GM21576 (cell line): ENCODE results near the gene CCDC71L.
A peak's percentile ranks its signal among the peaks of the same experiment; 100 is the strongest.

Experiments
- ATAC-seq: cut with Tn5 transposase; IDR thresholded peaks from one replicate; pipeline ENCODE4 v1.9.1; 2021; ENCODE audit warnings: mild to moderate bottlenecking, moderate library complexity; ENCODE audit not compliant: unreplicated experiment

The CCDC71L gene

GRCh38 chr7:106659166-106659962 lies 1.6 kb downstream of the CCDC71L start:
- no peak for ATAC-seq

DNA sequence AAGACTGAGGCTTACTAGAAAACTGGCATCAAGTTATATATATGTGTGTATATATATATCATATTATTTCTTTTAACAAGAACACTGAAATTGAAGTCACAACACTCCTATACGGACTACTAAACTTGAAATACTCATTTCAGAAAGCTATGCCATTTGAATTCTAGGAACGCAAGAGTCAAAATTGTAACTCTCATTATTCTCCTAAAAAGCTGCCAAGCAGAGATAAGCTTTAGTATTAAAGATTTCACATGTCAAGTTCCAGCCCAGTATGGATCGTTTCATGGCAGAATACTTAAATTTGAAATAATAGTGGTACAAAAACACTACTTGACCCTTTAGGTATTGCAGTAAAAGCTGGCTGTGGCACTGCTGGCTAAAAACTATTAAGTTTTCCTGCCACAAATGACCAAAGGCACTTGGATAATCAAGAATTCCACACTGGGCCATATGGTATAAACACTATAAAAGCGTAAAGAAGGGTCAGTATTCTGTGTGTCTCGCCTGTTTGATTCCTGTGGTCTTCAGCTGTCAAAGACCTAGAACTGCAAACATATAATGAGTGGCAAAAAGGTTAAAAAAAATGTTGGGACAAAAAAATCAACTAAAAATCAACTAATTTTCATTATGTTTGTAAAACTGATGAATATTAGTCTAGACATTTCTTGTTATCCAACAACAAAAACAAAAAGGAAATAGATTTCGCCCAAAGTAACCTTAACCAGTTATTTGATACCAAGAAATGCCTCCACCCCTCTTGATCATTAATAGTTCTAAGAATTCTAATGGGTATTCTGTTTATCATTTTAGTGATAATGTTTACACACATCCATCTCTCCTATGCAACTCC lies 2.4 kb downstream of the CCDC71L start:
- ATAC-seq, result no peak

DNA sequence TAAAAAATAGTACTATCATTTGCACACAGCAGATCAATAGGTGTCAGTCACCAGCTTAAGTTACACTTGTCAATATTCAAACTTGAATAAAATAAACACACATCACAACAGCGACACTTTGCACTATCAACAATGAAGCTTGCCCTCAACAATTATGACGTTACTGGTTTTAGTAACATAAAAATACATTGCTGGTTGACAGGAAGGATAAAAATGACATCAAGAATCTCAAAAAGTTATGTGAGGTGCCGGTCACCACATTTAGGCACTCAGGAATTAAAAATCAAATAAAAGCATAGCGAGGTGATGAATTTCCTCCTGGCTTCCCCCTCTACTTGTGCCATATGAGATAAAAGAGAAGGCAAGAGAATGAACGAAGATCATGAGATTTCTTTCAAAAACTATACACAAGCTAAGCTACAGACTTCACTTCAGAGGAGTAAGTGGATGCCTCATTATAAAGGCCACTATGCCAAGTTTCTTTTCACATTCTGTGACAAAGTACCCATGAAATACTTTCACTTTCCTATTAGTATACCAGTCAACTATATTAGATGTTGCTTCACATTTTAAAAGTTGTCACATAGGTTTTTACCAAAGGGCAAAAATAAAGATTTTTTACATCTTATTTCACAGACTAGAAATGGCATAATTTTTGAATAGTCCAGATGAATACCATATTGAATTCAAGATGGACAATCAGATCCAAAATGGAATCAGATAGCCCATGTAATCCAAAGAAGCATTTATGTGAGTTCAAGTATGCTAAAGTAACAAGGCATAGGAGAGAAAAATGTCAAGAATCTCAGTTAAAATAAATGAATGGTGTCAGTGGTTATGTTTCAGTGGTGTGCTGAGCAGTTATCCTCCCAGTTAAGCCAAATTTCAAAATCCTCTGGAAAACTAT lies 3.6 kb downstream of the CCDC71L start:
- ATAC-seq, result no peak

- no peak for ATAC-seq
Observed at GRCh38 chr7:106655703-106656498, 5.1 kb downstream of the CCDC71L start.

- no peak for ATAC-seq
Observed at GRCh38 chr7:106653488-106653887, 7.5 kb downstream of the CCDC71L start.

- no peak for ATAC-seq
Observed at GRCh38 chr7:106652909-106653308, 8.0 kb downstream of the CCDC71L start.

GRCh38 chr7:106652092-106652491 lies 8.9 kb downstream of the CCDC71L start:
- no peak for ATAC-seq

DNA sequence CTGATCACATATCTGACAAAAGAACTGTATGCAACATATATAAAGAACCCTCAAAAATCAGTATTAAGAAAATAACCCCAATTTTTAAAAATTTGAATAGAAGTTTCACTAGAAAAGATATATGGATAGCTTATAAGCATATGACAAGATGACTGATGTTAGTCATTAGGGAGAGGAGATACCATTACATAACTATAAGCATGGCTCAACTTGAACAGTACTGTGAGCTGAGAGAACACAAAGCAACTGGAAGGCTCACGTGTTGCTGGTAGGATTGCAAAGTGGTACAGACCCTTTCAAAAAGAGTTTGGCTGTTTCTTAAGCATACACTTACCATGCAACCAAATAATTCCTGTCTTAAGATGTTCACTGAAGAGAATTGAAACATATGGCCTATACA lies 14.7 kb downstream of the CCDC71L start:
- ATAC-seq, result no peak

GRCh38 chr7:106644999-106645398 lies 16.0 kb downstream of the CCDC71L start:
- ATAC-seq, result peak; percentile 77

- ATAC-seq, result no peak
Observed at GRCh38 chr7:106643216-106644000, 17.6 kb downstream of the CCDC71L start.

GRCh38 chr7:106641416-106641815 lies 19.5 kb downstream of the CCDC71L start:
- ATAC-seq, result no peak

DNA sequence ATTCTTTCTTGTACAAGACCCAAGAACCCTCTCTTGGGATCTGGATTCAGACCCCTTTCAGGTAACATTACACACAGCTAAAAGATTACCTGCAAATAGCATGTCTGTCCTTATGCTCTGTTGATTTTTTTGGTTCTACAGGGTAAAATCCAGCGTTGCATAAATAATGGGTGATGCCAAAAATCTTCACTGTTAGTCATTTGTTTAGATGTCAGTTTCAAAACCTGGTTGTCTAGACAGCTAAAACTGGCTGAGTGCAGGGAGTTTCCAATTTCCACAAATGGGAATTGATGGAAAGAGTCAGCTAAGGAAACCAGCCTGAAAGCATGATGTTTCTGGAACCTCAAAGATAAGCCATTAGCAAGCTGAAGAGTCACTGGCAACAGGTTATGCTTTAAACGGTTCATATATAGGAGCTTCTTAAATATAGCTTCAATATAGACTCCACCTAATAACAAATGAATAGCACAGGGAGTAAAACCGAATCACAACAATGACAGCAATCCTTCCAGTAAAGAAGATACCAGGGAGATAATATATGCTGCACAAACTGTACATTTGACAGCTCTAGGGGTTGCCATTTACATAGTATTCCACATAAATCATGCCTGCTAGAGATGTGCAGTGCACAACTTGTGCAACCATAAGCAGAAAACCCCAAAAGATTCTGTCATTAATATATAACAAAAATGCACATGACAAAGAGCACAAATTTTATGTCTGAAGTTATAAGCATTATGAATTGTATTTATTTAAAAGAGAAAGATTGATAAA lies 20.4 kb downstream of the CCDC71L start:
- ATAC-seq, result no peak

DNA sequence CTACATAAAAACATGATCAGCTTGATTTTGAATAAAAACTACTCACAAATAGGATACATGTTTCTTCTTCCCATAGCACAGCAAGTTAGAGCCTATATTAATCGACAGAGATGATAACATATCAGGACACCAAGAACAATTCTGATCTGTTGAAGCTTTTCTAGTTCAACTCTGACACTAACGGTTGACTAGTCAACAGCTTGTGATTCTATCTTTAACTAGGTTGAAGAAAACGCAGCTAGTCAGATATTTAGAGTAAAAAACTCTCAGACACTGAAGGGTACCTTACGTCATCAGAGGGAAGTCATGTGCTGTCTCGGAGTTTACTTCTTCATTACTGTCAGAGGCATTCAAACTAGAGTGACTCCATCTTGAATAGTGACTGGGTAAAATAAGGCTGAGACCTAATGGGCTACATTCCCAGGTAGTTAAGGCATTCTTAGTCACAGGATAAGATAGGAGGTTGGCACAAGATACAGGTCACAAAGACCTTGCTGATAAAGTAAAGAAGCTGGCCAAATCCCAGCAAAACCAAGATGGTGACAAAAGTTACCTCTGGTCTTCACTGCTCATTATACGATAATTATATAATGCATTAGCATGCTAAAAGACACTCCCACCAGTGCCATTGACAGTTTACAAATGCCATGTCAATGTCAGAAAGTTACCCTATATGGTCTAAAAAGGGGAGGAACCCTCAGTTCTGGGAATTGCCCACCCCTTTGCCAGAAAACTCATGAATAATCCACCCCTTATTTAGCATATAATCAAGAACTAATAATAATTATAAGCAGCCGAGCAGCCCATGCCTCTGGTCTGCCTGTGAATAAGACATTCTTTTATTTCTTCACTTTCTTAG lies 21.3 kb downstream of the CCDC71L start:
- ATAC-seq, result no peak

- ATAC-seq, result no peak
Observed at GRCh38 chr7:106635411-106635810, 25.5 kb downstream of the CCDC71L start.

GRCh38 chr7:106634958-106635357 lies 26.0 kb downstream of the CCDC71L start:
- no peak for ATAC-seq

- ATAC-seq, result no peak
Observed at GRCh38 chr7:106630648-106631047, 30.3 kb downstream of the CCDC71L start.

- no peak for ATAC-seq
Observed at GRCh38 chr7:106629516-106629915, 31.4 kb downstream of the CCDC71L start.
